GM12878 (cell line): ENCODE measurements around the gene GLO1.

Source experiments
- CEBPZ ChIP-seq: fragments of 150-350 bp; IDR thresholded peaks from 2 replicates; pipeline ENCODE4 v1.6.1; 2016; ENCODE audit warnings: low read depth, low read length
- CTCF ChIP-seq, 3 experiments: IDR thresholded peaks in 2 of 3; conservative IDR thresholded peaks in 1 of 3; 2 replicates each; pipeline ENCODE4 v1.5.1; 2011; ENCODE audit warnings: low read depth in 3 of 3, low read length in 3 of 3, mild to moderate bottlenecking in 3 of 3, control low read depth in 2 of 3, moderate library complexity in 2 of 3, inconsistent platforms in 1 of 3, mixed read lengths in 1 of 3; ENCODE audit not compliant: control insufficient read depth in 2 of 3, insufficient read depth in 1 of 3; ENCODE audit errors: extremely low read depth in 1 of 3
- EZH2 ChIP-seq: IDR thresholded peaks from 2 replicates; pipeline ENCODE4 v1.6.1; 2012; ENCODE audit warnings: low read depth, mild to moderate bottlenecking, control low read depth, inconsistent platforms, low read length, borderline replicate concordance; ENCODE audit not compliant: control insufficient read depth
- MTA3 ChIP-seq: IDR thresholded peaks from 2 replicates; pipeline ENCODE4 v1.6.1; 2012; ENCODE audit warnings: low read length, inconsistent platforms, borderline replicate concordance
- PAX5 ChIP-seq: IDR thresholded peaks from 2 replicates; pipeline ENCODE4 v1.6.1; 2011; ENCODE audit warnings: low read depth, low read length, borderline replicate concordance
- POLR2A ChIP-seq: IDR thresholded peaks from 2 replicates; pipeline ENCODE4 v1.6.1; 2011; ENCODE audit warnings: low read depth, mild to moderate bottlenecking, low read length
- SIX5 ChIP-seq: IDR thresholded peaks from 2 replicates; pipeline ENCODE4 v1.6.1; 2011; ENCODE audit warnings: mild to moderate bottlenecking, low read depth, low read length, moderate library complexity; ENCODE audit not compliant: severe bottlenecking
- SKIL ChIP-seq: fragments of 450-650 bp; IDR thresholded peaks from 2 replicates; pipeline ENCODE4 v1.6.1; 2017; ENCODE audit warnings: mild to moderate bottlenecking, low read depth, inconsistent platforms; ENCODE audit not compliant: poor library complexity, severe bottlenecking
- TBL1XR1 ChIP-seq: IDR thresholded peaks from 2 replicates; pipeline ENCODE4 v1.6.1; 2012; ENCODE audit warnings: low read depth, low read length, improper control_type of control experiment
- TCF3 ChIP-seq: IDR thresholded peaks from 2 replicates; pipeline ENCODE4 v1.6.1; 2012; ENCODE audit warnings: low read depth, mild to moderate bottlenecking, low read length, borderline replicate concordance; ENCODE audit not compliant: insufficient read depth
- USF1 ChIP-seq: IDR thresholded peaks from 2 replicates; pipeline ENCODE4 v1.6.1; 2011; ENCODE audit warnings: borderline replicate concordance, low read depth, mild to moderate bottlenecking, moderate library complexity, mixed read lengths, low read length; ENCODE audit not compliant: insufficient read depth; ENCODE audit errors: extremely low read length
- ZNF622 ChIP-seq: fragments of 450-650 bp; IDR thresholded peaks from 2 replicates; pipeline ENCODE4 v1.6.1; 2017; ENCODE audit warnings: mild to moderate bottlenecking, inconsistent platforms

GRCh38 chr6:38719358-38719757 lies 16.4 kb upstream of the GLO1 start:
- TF ChIP-seq POLR2A = no peak
- TF ChIP-seq EZH2 = no peak
- TF ChIP-seq CTCF (IDR thresholded peaks at IDR 0.05 in 2 of 3, conservative IDR thresholded peaks at IDR 0.05 in 1 of 3; ENCODE audit: control insufficient read depth in 2 of 3, extremely low read depth in 1 of 3, insufficient read depth in 1 of 3, low read depth in 3 of 3, low read length in 3 of 3) = no peak
- TF ChIP-seq MTA3 = no peak
- no peak for TF ChIP-seq TCF3
- TF ChIP-seq USF1 = no peak
- TF ChIP-seq SIX5 = no peak
- TF ChIP-seq SKIL = no peak
- no peak for TF ChIP-seq TBL1XR1
- TF ChIP-seq ZNF622 = no peak
- TF ChIP-seq PAX5 = no peak
- no peak for TF ChIP-seq CEBPZ
